Stimulated activated memory B cell treated with anti-CD40 and anti-IgM and Interleukin-4, amounts not matched to agents 10 μg/mL and 1 μg/mL and 100 μg/mL, for 72 hours (primary cell): Measurements from ENCODE around the gene CDHR4.
A peak's percentile ranks its signal among the peaks of the same experiment; 100 is the strongest.
"Not testable (repeated sequence)": the region's sequence is repeated elsewhere in the genome, so short reads cannot be mapped to it uniquely, and the experiment has no call there.

ENCODE experiments used
- ATAC-seq: fragments of 150-1000 bp; cut with Tn5 transposase; 2 replicates; pipeline ENCODE4 v1.10.0; 2021
- H3K27ac Mint-ChIP-seq: one replicate; pipeline ENCODE4 v1.8.0; 2022; ENCODE audit warnings: mild to moderate bottlenecking, mixed read lengths
- H3K27me3 Mint-ChIP-seq: one replicate; pipeline ENCODE4 v1.8.0; 2022; ENCODE audit warnings: mixed read lengths
- H3K36me3 Mint-ChIP-seq: one replicate; pipeline ENCODE4 v1.8.0; 2022; ENCODE audit warnings: mixed read lengths
- H3K4me1 Mint-ChIP-seq: one replicate; pipeline ENCODE4 v1.8.0; 2022; ENCODE audit warnings: mixed read lengths
- H3K4me3 Mint-ChIP-seq: one replicate; pipeline ENCODE4 v1.8.0; 2022; ENCODE audit warnings: mild to moderate bottlenecking, moderate library complexity, mixed read lengths
- H3K9me3 Mint-ChIP-seq: one replicate; pipeline ENCODE4 v1.8.0; 2022; ENCODE audit warnings: mixed read lengths

The CDHR4 gene

GRCh38 chr3:49776101-49776500 is 23.6 kb downstream of the CDHR4 start:
- not testable (repeated sequence) for H3K27me3 Mint-ChIP-seq, H3K4me3 Mint-ChIP-seq, ATAC-seq, H3K9me3 Mint-ChIP-seq, H3K27ac Mint-ChIP-seq
- Mint-ChIP-seq H3K4me1 (peaks cover 20% of the 10 kb centered on the region), H3K36me3 (peaks cover 28% of the 10 kb centered on the region)

GRCh38 chr3:49775538-49775937 is 24.1 kb downstream of the CDHR4 start:
- Mint-ChIP-seq H3K27ac (no peak overlapping the region), H3K36me3 (peaks cover 28% of the 10 kb centered on the region)

GRCh38 chr3:49772703-49773102 is 27.0 kb downstream of the CDHR4 start:
- Mint-ChIP-seq H3K27ac (no peak overlapping the region), H3K36me3 (peaks cover 18% of the 10 kb centered on the region), H3K4me3 (no peak overlapping the region), H3K27me3 (no peaks in the 10 kb centered on the region), H3K4me1 (no peaks in the 10 kb centered on the region), H3K9me3 (no peaks in the 10 kb centered on the region)
- no peak for ATAC-seq

More at GRCh38 chr3:49775538-49775937, 24.1 kb downstream of the CDHR4 start:
- ATAC-seq = no peak
- Mint-ChIP-seq H3K9me3 (no peaks in the 10 kb centered on the region), H3K4me3 (no peak overlapping the region), H3K27me3 (no peaks in the 10 kb centered on the region), H3K4me1 (peaks cover 16% of the 10 kb centered on the region)

- no peaks in the 10 kb centered on the region for H3K27me3 Mint-ChIP-seq
- no peak overlapping the region for H3K27ac Mint-ChIP-seq
- peaks cover 12% of the 10 kb centered on the region for H3K36me3 Mint-ChIP-seq
- no peaks in the 10 kb centered on the region for H3K4me1 Mint-ChIP-seq
- H3K9me3 Mint-ChIP-seq = no peaks in the 10 kb centered on the region
- no peak overlapping the region for H3K4me3 Mint-ChIP-seq
- ATAC-seq = no peak
These were observed 28.2 kb downstream of the CDHR4 start for GRCh38 chr3:49771340-49771938.

DNA sequence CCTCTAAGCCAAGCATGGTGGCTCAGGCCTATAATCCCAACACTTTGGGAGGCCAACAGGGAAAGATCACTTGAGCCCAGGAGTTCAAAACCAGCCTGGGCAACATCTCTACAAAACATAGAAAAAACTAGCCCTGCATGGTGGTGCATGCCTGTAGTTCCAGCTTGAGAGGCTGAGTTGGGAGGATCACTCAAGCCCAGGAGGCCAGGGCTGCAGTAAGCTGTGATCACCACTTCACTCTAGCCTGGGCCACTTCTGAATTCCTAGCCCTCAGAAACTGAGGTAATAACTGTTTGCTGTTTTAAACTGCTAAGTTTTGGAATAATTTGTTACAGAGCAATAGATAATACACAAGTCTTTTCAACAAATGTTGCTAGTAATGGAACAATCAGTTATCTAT is 29.7 kb downstream of the CDHR4 start:
- peaks cover 9% of the 10 kb centered on the region for H3K36me3 Mint-ChIP-seq
- no peak overlapping the region for H3K27ac Mint-ChIP-seq
- H3K4me1 Mint-ChIP-seq = peaks cover 2% of the 10 kb centered on the region
- H3K4me3 Mint-ChIP-seq = no peak overlapping the region
- no peaks in the 10 kb centered on the region for H3K27me3 Mint-ChIP-seq
- no peak for ATAC-seq
- H3K9me3 Mint-ChIP-seq = no peaks in the 10 kb centered on the region

DNA sequence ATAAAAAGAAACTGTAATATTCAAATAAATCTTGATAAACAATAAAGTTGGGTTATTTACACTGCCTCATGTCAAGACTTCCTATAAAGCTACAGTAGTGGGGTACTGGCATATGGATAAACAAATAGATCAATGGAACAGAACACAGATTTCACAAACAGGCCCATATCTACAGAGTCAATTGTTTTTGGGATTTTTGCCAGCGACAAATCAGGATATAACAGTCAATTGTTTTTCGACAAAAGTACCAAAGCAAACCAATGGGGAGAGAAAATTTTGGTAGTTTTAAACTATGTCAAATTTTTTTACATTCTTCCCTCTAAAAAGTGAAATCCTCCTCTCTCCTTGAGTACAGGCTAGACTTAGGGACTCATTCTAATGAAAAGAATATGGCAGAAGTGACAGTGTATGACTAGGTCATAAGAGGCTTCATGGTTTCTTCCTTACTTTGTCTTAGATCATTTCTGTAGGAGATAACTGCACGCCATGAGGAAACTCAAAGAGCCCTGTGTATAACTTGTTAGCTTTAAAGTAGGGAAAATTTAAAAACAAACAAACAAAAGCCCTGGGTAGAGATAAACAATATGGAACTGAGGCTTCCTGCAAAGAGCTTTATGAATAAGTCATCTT is 30.3 kb downstream of the CDHR4 start:
- Mint-ChIP-seq H3K36me3 (peaks cover 13% of the 10 kb centered on the region), H3K9me3 (no peaks in the 10 kb centered on the region), H3K4me1 (peaks cover 7% of the 10 kb centered on the region), H3K27me3 (no peaks in the 10 kb centered on the region), H3K4me3 (no peak overlapping the region), H3K27ac (no peak overlapping the region)
- ATAC-seq = no peak

GRCh38 chr3:49763981-49764380 is 35.7 kb downstream of the CDHR4 start:
- no peaks in the 10 kb centered on the region for H3K9me3 Mint-ChIP-seq
- peaks cover 6% of the 10 kb centered on the region for H3K36me3 Mint-ChIP-seq
- H3K27ac Mint-ChIP-seq = no peak overlapping the region
- no peaks in the 10 kb centered on the region for H3K27me3 Mint-ChIP-seq
- no peak overlapping the region for H3K4me3 Mint-ChIP-seq
- no peak for ATAC-seq
- peaks cover 18% of the 10 kb centered on the region for H3K4me1 Mint-ChIP-seq

DNA sequence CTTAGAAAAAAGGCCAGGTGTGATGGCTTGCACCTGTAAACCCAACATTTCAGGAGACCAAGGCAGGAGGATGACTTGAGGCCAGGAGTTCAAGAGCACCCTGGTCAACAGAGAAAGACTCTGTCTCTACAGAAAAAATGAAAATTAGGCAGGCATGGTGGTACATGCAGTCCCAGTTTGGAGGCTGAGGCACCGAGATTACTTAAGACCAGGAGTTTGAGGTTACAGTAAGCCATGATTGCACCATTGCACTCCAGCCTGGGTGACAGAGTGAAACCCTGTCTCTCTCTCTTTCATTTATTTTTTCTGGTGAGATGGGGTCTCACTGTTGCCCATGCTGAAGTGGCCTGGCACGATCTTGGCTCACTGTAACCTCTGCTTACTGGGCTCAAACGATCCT is 38.0 kb downstream of the CDHR4 start:
- no peak overlapping the region for H3K4me3 Mint-ChIP-seq
- H3K36me3 Mint-ChIP-seq = peaks cover 11% of the 10 kb centered on the region
- H3K9me3 Mint-ChIP-seq = no peaks in the 10 kb centered on the region
- ATAC-seq = no peak
- H3K27ac Mint-ChIP-seq = no peak overlapping the region
- peaks cover 25% of the 10 kb centered on the region for H3K4me1 Mint-ChIP-seq
- no peaks in the 10 kb centered on the region for H3K27me3 Mint-ChIP-seq

DNA sequence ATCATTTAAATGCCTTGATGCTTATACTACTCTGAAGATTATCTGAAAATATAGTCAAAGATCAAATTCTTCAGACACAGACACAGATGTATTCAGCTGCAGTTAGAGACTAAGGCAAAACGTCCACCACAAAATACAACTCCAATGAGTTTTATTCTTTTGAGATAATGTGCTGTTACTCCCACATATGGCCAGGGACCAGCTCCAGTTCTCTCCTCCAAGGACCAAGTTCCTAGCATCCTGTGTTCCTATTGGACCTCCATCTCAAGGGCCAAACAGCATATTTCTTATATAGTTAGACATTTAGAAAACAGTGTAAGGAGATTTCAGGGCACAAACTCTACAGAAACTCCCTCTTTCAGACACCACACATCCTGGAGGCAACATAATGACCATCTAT is 40.4 kb downstream of the CDHR4 start:
- H3K9me3 Mint-ChIP-seq = no peaks in the 10 kb centered on the region
- no peak for ATAC-seq
- H3K27ac Mint-ChIP-seq = no peak overlapping the region
- no peak overlapping the region for H3K4me3 Mint-ChIP-seq
- peaks cover 11% of the 10 kb centered on the region for H3K36me3 Mint-ChIP-seq
- H3K27me3 Mint-ChIP-seq = no peaks in the 10 kb centered on the region
- H3K4me1 Mint-ChIP-seq = peaks cover 29% of the 10 kb centered on the region

DNA sequence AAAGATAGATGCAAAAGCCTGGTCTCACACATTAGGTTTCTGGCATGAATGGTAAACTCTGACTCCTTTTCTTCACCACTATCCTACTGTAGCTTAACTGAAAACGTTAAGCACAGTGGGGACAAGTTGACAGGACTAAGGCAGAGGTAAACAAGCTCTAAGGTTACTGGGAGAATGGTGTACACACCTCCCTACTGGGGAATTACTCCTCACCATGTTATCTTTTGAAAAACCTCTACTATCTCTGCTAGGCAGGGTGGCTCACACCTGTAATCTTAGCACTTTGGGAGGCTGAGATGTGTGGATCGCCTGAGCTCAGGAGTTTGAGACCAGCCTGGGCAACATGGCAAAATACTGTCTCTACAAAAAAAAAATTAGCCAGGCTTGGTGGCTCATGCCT is 42.5 kb downstream of the CDHR4 start:
- peaks cover 17% of the 10 kb centered on the region for H3K36me3 Mint-ChIP-seq
- no peak overlapping the region for H3K27ac Mint-ChIP-seq
- no peaks in the 10 kb centered on the region for H3K9me3 Mint-ChIP-seq
- no peaks in the 10 kb centered on the region for H3K27me3 Mint-ChIP-seq
- no peak overlapping the region for H3K4me3 Mint-ChIP-seq
- peaks cover 29% of the 10 kb centered on the region for H3K4me1 Mint-ChIP-seq
- ATAC-seq = no peak

- no peak overlapping the region for H3K4me3 Mint-ChIP-seq
- ATAC-seq = no peak
These were observed 43.6 kb downstream of the CDHR4 start for GRCh38 chr3:49756036-49756435.

DNA sequence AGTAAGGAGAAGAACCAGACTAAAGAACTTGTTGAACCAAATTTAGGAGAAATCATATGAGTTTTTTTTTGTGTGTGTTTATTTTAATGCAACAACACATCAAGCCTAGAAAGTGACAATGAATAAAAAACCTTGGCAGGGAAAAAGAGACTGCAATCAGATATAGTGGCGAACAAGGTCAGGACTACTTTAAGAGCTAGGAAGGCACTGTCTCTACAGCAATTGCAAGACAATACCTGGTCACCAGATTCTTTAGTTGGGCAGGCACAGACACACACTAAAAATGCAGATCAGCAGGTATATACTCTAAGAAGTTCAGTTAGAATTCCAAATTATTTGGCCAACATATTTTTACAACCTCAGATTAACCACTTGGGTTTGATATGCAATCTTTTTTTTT is 45.1 kb downstream of the CDHR4 start:
- H3K4me1 Mint-ChIP-seq = peaks cover 22% of the 10 kb centered on the region

More at GRCh38 chr3:49756036-49756435, 43.6 kb downstream of the CDHR4 start:
- H3K9me3 Mint-ChIP-seq = no peaks in the 10 kb centered on the region
- no peaks in the 10 kb centered on the region for H3K27me3 Mint-ChIP-seq
- peaks cover 29% of the 10 kb centered on the region for H3K4me1 Mint-ChIP-seq
- peaks cover 17% of the 10 kb centered on the region for H3K36me3 Mint-ChIP-seq
- no peak overlapping the region for H3K27ac Mint-ChIP-seq

GRCh38 chr3:49751501-49751900 is 48.2 kb downstream of the CDHR4 start:
- ATAC-seq = no peak
- Mint-ChIP-seq H3K4me3 (no peak overlapping the region), H3K27ac (no peak overlapping the region), H3K4me1 (peaks cover 10% of the 10 kb centered on the region), H3K27me3 (no peaks in the 10 kb centered on the region), H3K36me3 (peaks cover 25% of the 10 kb centered on the region), H3K9me3 (no peaks in the 10 kb centered on the region)

More for the DNA sequence above, 45.1 kb downstream of the CDHR4 start:
- no peaks in the 10 kb centered on the region for H3K27me3 Mint-ChIP-seq
- H3K9me3 Mint-ChIP-seq = no peaks in the 10 kb centered on the region
- no peak for ATAC-seq
- H3K4me3 Mint-ChIP-seq = no peak overlapping the region
- H3K36me3 Mint-ChIP-seq = peaks cover 17% of the 10 kb centered on the region
- no peak overlapping the region for H3K27ac Mint-ChIP-seq

- Mint-ChIP-seq H3K27me3 (no peaks in the 10 kb centered on the region), H3K27ac (peak overlapping the region; percentile 11), H3K4me3 (no peak overlapping the region), H3K4me1 (no peaks in the 10 kb centered on the region), H3K9me3 (no peaks in the 10 kb centered on the region), H3K36me3 (peaks cover 22% of the 10 kb centered on the region)
- no peak for ATAC-seq
These were observed 49.6 kb downstream of the CDHR4 start for GRCh38 chr3:49750056-49750455.

- not testable (repeated sequence) for H3K4me1 Mint-ChIP-seq, H3K27ac Mint-ChIP-seq, ATAC-seq, H3K27me3 Mint-ChIP-seq, H3K4me3 Mint-ChIP-seq, H3K9me3 Mint-ChIP-seq
- H3K36me3 Mint-ChIP-seq = peaks cover 30% of the 10 kb centered on the region
These were observed 50.8 kb downstream of the CDHR4 start for GRCh38 chr3:49748874-49749273.

DNA sequence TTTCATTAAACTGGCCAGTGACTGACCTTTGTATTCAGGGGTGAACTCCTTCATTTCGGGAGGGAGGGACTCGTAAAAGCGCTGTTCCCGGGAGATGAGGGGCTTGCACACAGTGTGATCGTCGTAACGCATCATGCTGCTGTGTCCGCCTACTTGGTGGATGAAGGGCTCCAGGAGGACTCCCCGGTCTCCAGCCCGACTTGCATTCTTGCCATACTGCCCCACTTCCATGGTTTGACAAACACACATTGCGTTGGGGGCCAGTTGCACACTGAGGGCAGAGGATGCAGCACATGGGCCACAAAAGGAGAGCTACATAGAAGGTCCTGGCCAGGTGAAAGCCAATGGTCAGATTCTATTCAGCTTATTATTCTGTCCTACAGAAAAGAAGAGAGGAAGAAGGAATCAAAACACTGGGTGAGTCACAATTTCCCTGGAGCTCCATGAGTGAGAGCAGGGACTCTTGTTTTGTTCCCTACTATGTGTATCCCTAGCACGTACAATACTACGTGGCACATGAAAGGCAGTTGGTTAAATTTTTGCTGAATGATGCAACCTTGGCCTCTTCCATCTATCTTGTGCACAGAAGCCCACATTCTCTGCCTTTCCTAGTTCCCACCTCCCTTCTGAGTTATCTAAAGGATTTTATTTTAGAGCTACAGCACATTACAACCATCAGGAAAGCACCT is 51.7 kb downstream of the CDHR4 start:
- Mint-ChIP-seq H3K4me1 (no peaks in the 10 kb centered on the region), H3K27ac (no peak overlapping the region), H3K36me3 (peaks cover 26% of the 10 kb centered on the region), H3K4me3 (no peak overlapping the region), H3K9me3 (no peaks in the 10 kb centered on the region), H3K27me3 (no peaks in the 10 kb centered on the region)
- no peak for ATAC-seq
